NK-92 (cell line): Measurements from ENCODE around the gene NAE1.

Experiments
- DNase-seq: peaks from one replicate; lab custom pipeline; 2025; ENCODE audit not compliant: unreplicated experiment; lab: John Stamatoyannopoulos, UW

NAE1 gene

DNA sequence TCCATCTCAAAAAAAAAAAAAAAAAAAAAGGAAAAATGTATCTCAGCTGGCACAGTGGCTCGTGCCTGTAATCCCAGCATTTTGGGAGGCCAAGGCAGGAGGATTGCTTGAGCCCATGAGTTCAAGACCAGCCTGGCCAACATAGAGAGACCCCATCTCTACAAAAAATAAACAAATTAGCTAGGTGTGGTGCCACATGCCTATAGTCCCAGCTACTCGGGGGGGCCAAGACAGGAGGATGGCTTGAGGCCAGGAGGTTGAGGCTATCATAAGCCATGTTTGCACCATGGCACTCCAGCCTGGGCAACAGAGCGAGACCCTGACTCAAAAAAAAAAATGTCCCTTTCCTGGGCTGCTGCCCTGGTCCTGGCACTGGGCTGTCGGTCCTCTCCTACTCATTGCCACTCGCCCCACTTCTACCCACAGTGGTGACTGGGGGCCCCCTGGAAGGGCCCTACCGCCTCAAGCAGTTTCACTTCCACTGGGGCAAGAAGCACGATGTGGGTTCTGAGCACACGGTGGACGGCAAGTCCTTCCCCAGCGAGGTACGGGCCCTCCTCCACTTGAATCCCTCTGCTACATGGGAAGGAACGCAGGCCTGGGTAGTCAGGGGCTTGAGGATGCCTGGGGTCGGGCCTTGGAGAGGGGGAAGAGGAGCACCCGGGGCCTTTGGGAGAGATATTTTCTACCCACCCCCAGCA is 19.5 kb upstream of the NAE1 start:
- DNase-seq = no peak

DNA sequence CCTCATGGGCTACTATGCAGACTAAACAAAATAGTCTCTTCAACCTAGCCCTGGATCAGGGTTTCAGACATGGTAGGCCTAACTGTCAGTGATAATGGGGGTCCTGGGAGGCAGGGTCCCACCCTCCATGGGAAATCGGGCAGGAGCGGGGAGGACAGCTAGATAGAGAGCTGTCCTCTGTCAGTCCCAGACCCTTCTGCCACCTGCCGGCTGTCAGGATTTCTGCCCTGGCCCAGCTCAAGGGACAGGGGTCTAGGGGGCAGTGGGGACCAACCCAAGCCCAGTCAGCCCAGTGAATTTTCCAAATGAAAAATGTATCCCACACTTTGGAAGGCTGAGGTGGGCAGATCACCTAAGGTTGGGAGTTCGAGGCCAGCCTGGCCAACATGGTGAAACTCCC is 18.8 kb upstream of the NAE1 start:
- no peak for DNase-seq

DNA sequence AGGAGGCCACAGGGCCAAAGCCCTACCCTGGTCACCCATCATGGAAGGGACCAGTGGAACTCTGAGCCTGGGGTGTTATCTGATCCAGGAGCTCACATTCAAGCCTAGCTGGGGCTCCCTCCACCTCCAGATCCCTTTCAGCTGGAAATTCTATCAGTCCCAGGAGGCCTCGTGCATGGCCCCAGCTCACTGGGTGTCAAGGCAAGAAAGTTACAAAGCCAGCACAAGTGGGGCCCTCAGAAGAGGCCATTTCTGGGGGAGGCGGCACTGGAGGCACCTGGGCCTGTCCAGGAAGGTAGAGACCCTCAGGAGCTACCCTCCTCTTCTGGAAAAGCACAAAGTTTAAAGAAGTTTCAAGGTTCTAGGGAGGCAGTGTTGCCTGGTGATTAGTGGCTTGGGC is 18.2 kb upstream of the NAE1 start:
- no peak for DNase-seq

DNA sequence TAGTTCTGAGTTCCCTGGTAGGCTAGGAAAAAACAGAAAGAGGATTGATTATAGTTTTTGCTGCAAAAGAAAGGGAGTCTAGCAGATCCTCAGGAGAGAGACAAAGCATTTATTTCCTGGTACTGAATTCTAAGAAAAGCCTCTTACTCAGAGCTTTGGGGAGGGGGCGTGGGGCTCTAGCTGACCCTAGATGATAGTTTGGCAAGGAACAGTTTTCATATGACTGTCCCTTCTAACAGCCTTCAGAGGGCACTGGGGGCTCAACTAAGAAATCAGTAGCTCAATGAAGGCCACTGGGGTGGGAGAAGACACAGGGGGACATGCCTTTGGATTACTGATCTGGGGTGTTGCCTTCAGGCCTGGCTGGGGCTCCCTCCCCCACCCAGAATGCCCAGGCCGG is 17.4 kb upstream of the NAE1 start:
- DNase-seq = no peak

DNA sequence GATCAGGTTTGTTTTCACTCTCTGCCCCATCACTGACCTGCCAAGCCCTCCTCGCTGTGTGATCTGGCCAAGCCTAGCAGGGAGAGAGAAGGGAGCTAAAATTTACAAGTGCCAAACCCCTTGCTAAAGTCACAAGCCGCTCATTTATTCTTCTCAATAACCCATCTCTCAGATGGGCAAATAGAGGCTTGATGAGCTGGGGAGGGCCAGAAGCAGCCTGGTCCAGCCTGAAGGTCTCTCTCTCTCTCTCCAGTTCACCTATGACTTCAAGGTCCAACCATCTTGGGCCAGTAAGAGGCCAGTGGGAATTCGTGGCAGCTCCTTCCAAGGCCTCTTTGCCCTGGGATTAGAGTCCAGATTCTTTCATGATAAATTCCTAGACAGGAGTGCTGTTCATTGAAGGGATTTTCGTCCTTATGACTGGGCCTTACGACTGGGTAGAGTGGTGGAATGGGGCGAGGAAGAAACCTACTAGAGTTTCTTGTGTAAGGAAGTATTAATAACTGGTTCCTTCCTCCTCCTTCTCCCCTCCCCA is 16.8 kb upstream of the NAE1 start:
- DNase-seq = no peak

DNA sequence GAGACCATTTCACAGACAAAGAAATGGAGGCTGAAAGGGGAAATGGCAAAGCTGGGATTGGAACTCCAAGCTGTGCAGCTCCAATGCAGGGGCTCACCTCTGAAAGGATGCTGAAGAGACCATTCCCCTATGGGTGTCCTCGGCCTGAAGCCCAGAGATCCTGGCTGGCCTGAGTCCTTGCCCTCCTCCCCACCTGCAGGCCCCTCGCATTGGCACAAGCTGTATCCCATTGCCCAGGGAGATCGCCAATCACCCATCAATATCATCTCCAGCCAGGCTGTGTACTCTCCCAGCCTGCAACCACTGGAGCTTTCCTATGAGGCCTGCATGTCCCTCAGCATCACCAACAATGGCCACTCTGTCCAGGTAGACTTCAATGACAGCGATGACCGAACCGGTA is 16.1 kb upstream of the NAE1 start:
- DNase-seq = no peak

DNA sequence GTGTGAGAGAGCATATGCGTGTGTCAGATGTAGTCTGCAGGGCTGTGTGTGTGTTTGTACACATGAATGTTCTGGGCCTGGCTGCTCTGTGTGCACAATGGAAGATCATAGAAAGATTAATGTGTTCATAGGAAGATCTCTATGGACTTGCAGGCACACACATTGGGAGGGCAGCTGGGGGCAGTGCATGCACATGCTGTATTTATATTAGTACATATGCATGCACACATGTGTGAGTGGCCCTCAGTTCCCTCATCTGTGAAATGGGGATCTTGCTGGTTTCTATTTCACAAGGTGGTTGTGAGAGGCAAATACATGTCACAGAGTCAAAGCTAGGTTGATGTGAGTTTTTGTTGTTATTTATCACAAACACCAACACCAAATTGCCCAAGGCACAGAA is 15.5 kb upstream of the NAE1 start:
- DNase-seq = no peak

DNA sequence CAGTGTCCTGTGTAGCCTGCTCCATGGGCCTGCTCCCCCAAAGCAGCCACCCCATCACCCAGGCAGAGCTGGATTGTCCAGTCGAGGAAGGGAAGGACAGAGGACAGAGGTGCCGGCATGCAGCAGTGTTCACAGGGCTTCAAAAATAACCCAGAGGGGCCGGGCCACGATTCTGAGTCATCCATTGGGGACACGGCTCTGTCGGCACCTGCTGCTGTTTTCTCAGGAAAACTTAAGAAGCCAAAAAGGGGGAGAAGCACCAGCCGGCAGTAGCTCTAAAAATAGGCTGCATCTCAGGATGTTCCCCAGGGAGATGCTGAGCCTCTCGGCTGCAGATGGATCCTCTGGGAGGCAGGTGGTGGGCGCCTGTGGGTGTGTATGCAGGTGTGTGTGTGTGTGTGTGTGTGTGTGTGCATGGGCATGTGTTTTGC is 15.0 kb upstream of the NAE1 start:
- DNase-seq = no peak

DNA sequence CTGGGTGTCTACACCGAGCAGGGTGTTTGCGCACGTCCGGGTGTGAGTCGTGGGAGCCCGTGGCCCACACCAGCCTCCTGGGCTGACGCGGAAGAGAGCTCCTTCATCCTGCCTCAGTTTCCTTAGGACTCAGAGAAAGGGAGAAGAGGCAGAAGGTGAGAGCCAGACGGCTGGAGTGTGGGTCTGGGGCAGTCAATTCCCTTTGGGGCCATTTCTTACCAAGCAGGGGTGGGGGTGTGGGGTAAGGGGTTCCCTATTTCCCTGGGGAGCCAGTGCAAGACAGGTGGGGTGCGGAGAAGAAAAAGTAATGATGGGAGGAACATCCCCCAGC is 14.3 kb upstream of the NAE1 start:
- DNase-seq = no peak

DNA sequence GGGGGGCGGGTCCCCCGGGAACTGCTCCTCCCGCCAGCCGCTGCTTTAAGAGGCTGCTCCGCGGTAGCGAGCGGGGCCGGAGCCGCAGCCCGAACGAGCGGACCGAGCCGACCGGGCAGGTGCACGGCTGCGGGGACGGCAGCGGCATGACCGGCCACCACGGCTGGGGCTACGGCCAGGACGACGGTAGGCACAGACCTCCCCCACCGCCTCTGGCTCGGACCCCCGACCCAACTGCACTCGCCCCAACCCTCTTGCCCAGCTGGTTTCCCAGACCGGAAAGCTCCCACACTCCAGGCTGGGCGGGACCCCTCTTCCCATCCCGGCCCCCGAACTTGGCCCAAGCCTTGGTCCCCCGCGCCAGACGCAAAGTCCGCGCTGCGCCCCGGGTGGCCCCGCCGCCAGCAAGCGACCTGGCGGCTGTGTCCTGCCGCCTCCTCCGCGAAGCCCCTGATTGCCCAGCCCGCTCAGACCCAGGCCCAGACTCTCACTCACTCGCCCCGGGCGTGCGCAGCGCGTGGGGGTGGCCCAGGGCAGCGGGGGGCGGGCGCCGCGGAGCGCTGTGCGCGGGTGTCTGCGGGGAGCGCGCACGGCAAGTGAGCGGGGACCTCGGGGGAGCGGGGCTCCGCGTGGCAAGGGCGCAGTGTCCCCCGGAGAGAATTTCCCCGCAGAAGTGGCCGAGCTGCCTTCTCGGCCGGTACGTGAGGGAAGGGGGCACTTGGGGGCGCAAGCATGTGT is 13.7 kb upstream of the NAE1 start, which contains the start of gene CA7:
TSS of gene CA7 (plus strand) at position 73 of the 738 bp plus-strand sequence. CDS start at position 147, 74 bp downstream.
- no peak for DNase-seq

DNA sequence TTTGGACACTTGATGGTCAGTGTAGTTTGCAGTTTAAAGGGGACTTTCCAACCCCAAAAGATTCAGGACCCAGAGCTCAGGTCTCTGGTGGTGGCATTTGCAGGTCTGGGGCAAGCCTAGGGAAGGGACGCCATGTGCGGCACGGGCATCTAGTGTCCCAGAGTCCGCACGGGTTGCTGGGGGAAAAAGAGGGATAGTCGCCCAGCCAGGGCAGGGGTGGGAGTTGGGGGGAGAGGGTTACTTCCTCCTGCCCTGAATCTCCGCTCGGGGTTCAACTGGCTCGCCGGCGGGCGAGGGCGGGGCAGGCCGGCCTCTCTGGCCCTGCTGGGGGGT is 13.2 kb upstream of the NAE1 start:
- no peak for DNase-seq

DNA sequence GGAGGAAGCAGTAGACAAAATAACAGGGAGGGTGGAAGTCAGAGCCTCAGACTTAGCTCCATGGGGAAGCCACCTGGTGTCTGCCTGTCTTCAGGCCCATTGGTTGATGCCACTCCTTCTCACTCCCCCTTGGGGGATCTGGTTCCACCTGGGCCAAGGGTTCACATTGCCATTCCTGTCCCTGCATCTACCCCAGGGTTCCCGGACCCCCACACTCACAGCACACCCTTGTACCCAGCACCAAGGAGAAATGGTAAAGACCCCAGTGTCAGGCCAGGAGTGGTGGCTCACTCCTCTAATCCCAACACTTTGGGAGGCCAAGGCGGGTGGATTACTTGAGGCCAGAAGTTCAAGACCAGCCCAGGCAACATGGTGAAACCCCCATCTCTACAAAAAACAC is 12.4 kb upstream of the NAE1 start:
- no peak for DNase-seq

DNA sequence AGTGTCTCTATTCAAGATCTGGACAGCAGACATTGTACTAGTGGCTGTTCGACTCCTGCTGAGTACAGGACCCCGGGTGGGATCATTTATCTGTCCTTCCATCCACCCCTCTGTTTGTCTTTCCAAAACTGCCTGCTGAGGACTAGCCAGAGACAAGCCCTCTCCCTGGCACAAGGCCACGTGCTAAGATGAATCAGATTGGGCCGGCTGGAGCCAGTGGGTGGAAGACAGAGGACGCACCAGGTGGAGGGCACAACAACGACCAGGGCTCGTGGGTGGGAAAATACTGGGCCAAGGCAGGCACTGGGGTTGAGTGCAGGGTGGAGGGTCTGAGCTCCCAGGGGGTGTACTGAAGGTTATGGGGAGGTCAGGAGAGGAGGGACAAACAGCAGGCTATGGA is 12.0 kb upstream of the NAE1 start:
- DNase-seq = no peak

DNA sequence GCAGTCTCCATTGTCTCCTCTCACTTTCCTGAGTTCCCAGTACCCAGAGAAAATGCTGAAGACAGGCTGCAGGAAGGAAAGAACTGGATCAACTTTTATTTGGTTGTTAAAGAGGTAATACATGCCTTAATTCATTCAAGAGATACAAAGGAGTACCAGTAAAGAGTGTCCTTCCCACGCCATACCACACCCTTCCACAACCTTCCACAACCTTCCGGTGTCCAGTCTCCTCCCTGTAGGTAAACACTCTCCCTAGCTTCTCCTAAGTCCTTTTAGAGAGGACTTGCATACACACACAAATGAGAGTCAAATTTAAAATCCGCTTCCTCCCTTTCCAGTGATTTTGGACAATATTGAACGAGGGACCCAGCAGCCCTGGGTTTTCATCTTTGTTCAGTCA is 10.6 kb upstream of the NAE1 start:
- no peak for DNase-seq

DNA sequence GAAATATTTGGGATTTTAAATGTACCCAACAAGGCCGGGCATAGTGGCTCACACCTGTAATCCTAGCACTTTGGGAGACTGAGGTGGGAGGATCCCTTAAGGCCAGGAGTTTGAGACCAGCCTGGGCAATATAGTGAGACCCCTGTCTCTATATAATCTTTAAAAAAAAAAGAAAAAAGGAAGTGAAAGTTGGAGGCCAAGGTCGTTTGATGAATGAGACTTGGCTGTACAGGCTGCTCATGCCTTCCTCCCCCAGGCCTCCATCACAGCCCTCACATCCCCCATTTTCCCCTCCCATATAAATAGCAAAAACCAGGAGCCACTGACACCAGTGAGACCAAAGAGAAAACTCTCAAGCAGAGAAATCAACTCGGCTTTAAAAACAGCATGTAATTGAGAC is 10.1 kb upstream of the NAE1 start:
- DNase-seq = no peak

DNA sequence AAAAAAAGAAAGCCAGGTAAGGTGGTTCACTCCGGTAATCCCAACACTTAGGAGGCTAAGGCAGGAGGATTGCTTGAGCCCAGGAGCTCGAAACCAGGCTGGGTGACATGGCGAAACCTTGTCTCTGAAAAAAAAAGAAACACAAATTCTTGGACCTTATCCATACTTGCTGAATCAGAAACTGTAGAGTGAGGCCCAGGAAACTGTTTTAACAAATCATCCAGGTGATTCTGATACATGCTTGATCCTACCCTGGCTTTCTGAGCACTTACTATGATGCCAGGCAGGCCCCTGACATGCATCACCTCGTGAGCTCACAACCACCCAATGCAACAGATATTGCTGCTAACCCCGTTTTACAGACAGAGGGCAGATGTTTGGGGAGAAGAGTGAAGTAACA is 4.0 kb upstream of the NAE1 start:
- DNase-seq = no peak

DNA sequence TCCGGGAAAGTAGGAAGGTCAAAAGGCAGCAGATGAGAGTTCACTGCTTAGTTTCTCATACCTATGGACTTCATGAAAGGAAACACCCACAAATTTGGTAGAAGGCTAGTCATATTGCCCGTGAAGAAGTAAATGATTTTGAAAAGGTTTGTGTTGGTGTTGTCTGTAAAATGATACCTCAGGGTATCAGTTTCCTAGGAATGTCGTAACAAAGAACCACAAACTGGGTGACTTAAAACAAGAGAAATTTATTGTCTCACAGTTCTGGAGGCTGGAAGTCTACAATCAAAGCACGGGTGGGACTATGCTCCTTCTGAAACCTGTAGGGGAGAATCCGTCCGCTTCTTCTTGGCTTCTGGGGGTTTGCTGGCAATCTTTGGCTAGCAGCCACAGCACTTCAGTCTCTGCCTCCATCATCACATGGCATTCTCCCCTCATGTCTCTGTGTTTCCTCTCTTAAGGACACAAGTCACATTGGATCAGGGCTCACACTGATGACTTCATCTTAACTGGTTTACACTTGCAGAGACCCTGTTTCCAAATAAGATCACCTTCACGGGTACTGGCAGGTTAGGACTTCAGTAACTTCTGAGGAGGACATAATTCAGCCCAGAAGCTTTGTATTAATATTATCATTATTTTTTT is 2.0 kb upstream of the NAE1 start:
- no peak for DNase-seq

DNA sequence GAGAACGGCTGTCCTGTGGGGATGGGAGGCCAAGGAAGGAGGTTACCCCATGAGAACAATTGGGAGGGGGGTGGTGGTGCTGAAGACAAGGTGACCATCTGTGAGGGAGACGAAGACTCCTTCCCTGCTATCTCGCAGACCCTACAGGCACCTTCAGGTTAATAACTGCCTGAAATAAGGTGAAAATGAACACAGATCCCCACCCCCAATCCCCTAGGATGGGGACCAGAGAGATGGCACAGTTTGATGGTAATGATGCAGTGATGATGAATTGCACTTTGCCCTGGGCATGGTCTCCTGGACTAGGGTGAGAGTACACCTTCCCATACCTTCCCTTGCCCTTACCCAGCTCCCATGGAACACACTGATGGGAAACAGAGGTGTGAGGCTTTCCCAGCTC is 1.4 kb upstream of the NAE1 start:
- DNase-seq = no peak

DNA sequence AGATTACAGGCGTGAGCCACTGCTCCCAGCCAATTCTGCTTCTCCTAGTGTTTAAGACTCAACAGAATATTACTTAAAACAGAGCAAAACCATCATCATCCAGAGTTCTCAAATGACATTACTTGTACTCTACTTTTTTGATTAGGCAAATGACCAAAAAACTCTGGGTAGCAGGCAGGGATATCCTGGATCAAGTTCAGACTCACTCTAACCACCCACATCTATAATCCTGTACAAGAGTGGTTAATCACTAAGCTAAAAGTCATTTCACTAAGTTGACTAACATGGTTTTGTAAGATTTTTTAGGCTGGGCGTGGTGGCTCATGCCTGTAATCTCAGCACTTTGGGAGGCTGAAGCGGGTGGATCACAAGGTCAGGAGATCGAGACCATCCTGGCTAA is 6.8 kb downstream of the NAE1 start:
- no peak for DNase-seq

DNA sequence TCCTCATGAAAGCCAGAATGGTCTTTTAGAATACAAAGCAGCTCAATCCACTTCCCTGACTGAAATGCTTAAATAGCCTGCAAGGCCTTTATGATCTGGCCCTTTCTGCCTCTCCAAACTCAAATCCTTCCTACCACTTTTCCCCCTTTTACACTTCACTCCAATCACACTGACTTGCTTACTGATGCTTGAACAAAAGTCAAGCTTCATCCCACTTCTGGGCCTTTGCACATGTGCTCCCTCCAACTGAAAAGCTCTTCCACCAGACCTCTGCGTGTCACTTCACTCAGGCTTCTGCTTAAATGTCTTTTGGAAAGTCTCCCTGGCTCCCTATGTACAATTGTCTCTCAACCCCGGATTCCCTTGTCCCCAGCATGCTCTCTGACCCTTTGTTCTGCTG is 16.0 kb downstream of the NAE1 start:
- no peak for DNase-seq

DNA sequence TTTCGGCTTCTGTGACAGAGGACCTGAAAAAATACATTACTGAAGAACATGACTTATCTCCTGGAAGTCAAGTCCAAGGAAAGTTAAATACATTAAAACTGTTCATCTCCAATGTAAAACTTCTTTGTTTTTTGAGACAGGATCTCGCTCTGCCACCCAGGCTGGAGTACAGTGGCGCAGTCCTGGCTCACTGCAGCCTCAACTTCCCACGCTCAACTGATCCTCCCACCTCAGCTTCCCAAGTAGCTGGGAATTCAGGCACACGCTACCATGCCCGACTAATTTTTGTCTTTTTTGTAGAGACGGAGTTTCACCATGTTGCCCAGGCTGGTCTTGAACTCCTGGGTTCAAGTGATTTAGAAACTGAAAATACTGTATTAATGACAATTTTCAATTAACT is 19.7 kb downstream of the NAE1 start:
- no peak for DNase-seq

DNA sequence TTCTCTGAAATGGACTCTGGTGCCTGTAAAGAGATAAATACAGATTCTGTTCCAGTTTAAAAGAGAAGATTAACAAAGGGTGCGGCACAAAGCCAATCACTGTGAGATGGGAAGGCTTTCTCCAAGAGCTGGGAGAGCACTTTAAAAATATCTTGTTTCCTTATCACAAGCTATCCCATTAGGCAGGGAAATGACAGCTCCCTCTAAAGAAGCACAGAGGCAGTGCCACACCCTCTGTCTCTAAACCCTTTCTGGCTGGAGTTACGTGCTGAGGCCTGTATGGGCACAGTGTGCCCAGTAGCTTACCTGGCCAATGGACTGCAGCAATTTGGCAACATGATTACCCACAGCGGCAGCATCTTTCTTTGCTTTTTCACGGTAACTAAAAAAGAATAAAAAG is 20.4 kb downstream of the NAE1 start:
- DNase-seq = no peak
